ENCODE measurements around the gene VIPR2.

GRCh38 chr7:159153511-159153910, 8.8 kb upstream of the VIPR2 start:
- TF ChIP-seq CTCF (conservative IDR thresholded peaks at IDR 0.05) (no peak), ZFX (IDR thresholded peaks at IDR 0.05) (no peak)
